GM12865 (cell line): ENCODE measurements around the gene GDPD4.

Experiments used
- DNase-seq: peaks from one replicate; pipeline ENCODE4 v3.0.0; 2010; ENCODE audit warnings: low read depth
- H3K4me3 ChIP-seq: 2 replicates; pipeline ENCODE4 v1.5.1; 2011; ENCODE audit warnings: mild to moderate bottlenecking, low read depth, low read length, control low read depth
- CTCF ChIP-seq: IDR thresholded peaks from 2 replicates; pipeline ENCODE4 v1.5.1; 2011; ENCODE audit warnings: low read length, control low read depth, low read depth, inconsistent platforms; ENCODE audit not compliant: insufficient read depth; ENCODE audit errors: missing control alignments

GDPD4 gene

GRCh38 chr11:77267962-77268361 is 33.5 kb downstream of the GDPD4 start:
- H3K4me3 ChIP-seq, result no peak overlapping the region
- no peak for TF ChIP-seq CTCF
- no peak for DNase-seq

- no peak for DNase-seq
- no peak overlapping the region for H3K4me3 ChIP-seq
Observed at GRCh38 chr11:77266766-77267165, 34.7 kb downstream of the GDPD4 start.

GRCh38 chr11:77262803-77263202 is 38.7 kb downstream of the GDPD4 start:
- no peak for TF ChIP-seq CTCF
- H3K4me3 ChIP-seq, result no peak overlapping the region

More at GRCh38 chr11:77266766-77267165, 34.7 kb downstream of the GDPD4 start:
- TF ChIP-seq CTCF, result no peak

GRCh38 chr11:77259641-77260040 is 41.8 kb downstream of the GDPD4 start:
- DNase-seq, result no peak
- no peak for TF ChIP-seq CTCF

More at GRCh38 chr11:77262803-77263202, 38.7 kb downstream of the GDPD4 start:
- DNase-seq, result no peak

GRCh38 chr11:77253690-77254089 is 47.8 kb downstream of the GDPD4 start:
- DNase-seq, result no peak
- no peak for TF ChIP-seq CTCF
- no peak overlapping the region for H3K4me3 ChIP-seq

More at GRCh38 chr11:77259641-77260040, 41.8 kb downstream of the GDPD4 start:
- no peak overlapping the region for H3K4me3 ChIP-seq

- H3K4me3 ChIP-seq, result no peak overlapping the region
- no peak for TF ChIP-seq CTCF
- no peak for DNase-seq
Observed at GRCh38 chr11:77252555-77253270, 48.8 kb downstream of the GDPD4 start.
